Testis (tissue), 3 donors: ENCODE data around the gene STAMBPL1. TPM values are rescaled to one million over a fixed set of nuclear protein-coding genes. Genes with fewer than 3 reads are reported as not detected.

Source experiments
- DNase-seq: peaks from one replicate; pipeline ENCODE4 v3.0.0-alpha.2; 2019
- H3K27ac ChIP-seq, 2 donors: fragments of 200-600 bp; sonication (generic); one replicate each; pipeline ENCODE4 v1.5.1; 2019
- H3K27me3 ChIP-seq: fragments of 200-600 bp; sonication (generic); one replicate; pipeline ENCODE4 v1.5.1; 2019
- H3K36me3 ChIP-seq: fragments of 200-600 bp; sonication (generic); one replicate; pipeline ENCODE4 v1.5.1; 2017; ENCODE audit warnings: low read depth; ENCODE audit errors: missing control alignments
- H3K4me1 ChIP-seq: fragments of 200-600 bp; sonication (generic); one replicate; pipeline ENCODE4 v1.5.1; 2019
- H3K4me3 ChIP-seq, 2 donors: fragments of 200-600 bp; sonication (generic); one replicate each; pipeline ENCODE4 v1.5.1; 2017 to 2019
- H3K9me3 ChIP-seq: fragments of 200-600 bp; sonication (generic); one replicate; pipeline ENCODE4 v1.5.1; 2017
- POLR2A ChIP-seq: fragments of 450-650 bp; IDR thresholded peaks from one replicate; pipeline ENCODE4 v1.6.1; 2017; ENCODE audit warnings: antibody characterized with exemption, mild to moderate bottlenecking, moderate library complexity
- WGBS, 2 donors: methylation state at CpG; one replicate each; pipeline ENCODE4 v1.1.5; 2018; 5-methylcytosine and 5-hydroxymethylcytosine counted together
- intact Hi-C: fragments of 100-400 bp; cut with DNase I; formaldehyde crosslinking; loops from one replicate; pipeline ENCODE4 v1.15.1; 2023; ENCODE audit warnings: low total_unique reads
- polyA plus RNA-seq: library from polyadenylated mRNA; stranded (reverse); fragments of 350-450 nt; fragmentation: Illumina TruSeq; extraction: RNeasy Lipid Tissue Mini Kit (QIAGEN cat#74804); gene quantifications from one replicate; pipeline ENCODE4 v1.2.3, GENCODE V29; 2014; ENCODE audit warnings: low read depth, low replicate concordance; ENCODE audit not compliant: insufficient read depth
- total RNA-seq, 2 donors: library from RNA; depleted of rRNA; stranded (reverse); fragments of >200 nt; gene quantifications; one replicate each; pipeline ENCODE4 v1.2.3, GENCODE V29; 2016
- TF ChIP-seq, protein P1 (sequence below), 3 experiments: fragments of 450-650 bp in 2 of 3; fragments of 200-600 bp in 1 of 3; sonication (generic) in 1 of 3; IDR thresholded peaks; one replicate each; pipeline ENCODE4 v1.5.1; 2016 to 2019; ENCODE audit warnings: antibody characterized with exemption in 3 of 3, mild to moderate bottlenecking in 2 of 3, moderate library complexity in 1 of 3

Gene STAMBPL1
- total and polyA plus RNA-seq, 3 donors from 2014 or later: 20.0 to 37.5 (median 32.3) TPM

DNA sequence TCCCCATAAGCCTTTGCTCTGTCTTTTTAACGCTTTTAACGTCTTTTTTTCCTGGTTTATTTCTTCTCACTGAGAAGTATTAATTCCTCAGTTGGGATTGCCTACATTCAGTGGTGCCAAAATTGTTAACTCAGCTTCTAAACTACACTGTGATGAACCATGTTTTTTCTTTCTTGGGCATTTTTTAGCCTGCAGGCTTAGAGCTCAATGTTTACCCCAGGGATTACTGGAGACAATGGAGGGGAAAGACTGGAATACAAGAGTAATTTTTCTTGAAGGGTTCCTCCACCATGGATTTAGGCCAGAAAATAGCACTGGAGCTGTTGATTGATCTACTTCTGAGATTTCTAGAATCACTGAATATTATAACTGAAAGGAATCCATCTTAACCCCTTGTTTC lies 19.8 kb downstream of the STAMBPL1 start:
- no peak for DNase-seq
- intact Hi-C loops: no loop called here
- H3K4me1 ChIP-seq: peaks cover 4% of the 10 kb centered on the region
- no peaks in the 10 kb centered on the region for H3K27me3 ChIP-seq
- no peaks in the 10 kb centered on the region for H3K9me3 ChIP-seq
- 76 to 82% methylated on average over 2 of the region's 2 CpGs for WGBS, 2 donors
- TF ChIP-seq, protein P1, sequence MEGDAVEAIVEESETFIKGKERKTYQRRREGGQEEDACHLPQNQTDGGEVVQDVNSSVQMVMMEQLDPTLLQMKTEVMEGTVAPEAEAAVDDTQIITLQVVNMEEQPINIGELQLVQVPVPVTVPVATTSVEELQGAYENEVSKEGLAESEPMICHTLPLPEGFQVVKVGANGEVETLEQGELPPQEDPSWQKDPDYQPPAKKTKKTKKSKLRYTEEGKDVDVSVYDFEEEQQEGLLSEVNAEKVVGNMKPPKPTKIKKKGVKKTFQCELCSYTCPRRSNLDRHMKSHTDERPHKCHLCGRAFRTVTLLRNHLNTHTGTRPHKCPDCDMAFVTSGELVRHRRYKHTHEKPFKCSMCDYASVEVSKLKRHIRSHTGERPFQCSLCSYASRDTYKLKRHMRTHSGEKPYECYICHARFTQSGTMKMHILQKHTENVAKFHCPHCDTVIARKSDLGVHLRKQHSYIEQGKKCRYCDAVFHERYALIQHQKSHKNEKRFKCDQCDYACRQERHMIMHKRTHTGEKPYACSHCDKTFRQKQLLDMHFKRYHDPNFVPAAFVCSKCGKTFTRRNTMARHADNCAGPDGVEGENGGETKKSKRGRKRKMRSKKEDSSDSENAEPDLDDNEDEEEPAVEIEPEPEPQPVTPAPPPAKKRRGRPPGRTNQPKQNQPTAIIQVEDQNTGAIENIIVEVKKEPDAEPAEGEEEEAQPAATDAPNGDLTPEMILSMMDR (IDR thresholded peaks at IDR 0.05): no peak
- no peak for TF ChIP-seq POLR2A
- no peaks in the 10 kb centered on the region for H3K36me3 ChIP-seq
- no peak overlapping the region for H3K4me3 ChIP-seq
- H3K27ac ChIP-seq: no peak overlapping the region

DNA sequence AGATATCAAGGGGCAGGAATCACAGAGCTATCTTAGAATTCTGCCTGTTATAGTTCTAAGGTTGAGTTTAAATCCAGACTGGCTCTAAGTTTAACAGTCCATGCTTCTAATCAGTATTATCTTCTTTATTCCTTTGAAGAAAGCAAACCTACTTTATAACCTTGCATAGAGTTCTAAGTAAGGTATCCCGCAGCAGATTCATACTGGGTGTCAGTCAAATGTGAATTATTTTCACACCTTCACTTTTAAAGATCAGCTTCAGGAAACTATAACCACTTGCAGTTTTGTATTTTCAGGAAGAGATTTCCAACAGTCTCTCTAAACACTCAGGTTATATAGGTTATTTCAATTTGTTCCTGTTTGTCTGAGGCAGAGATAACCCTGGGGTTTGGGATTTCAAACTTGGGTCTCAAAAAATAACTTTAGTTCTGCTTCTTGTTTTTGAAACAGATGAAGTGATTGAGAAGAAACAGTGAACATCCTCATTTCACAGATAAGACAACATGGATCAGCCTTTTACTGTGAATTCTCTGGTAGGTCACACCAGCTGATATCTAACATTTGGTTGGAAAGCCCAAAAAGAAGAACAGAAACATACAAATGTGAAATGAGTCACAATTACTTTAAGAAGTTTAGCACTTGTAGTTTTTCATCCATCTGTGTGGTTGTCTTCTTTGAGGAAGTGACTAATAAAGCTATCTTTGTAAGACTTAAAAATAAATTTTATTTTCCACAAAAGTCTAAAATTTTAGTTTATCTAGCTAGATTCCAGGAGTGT lies 21.4 kb downstream of the STAMBPL1 start:
- H3K36me3 ChIP-seq: no peaks in the 10 kb centered on the region
- H3K27me3 ChIP-seq: no peaks in the 10 kb centered on the region
- TF ChIP-seq, protein P1 (IDR thresholded peaks at IDR 0.05): no peak
- no peak for TF ChIP-seq POLR2A
- WGBS, 2 donors: 89 to 90% methylated on average over 1 of the region's 1 CpG
- DNase-seq: no peak
- peaks cover 4% of the 10 kb centered on the region for H3K4me1 ChIP-seq
- no peak overlapping the region for H3K4me3 ChIP-seq
- no peaks in the 10 kb centered on the region for H3K9me3 ChIP-seq
- H3K27ac ChIP-seq: no peak overlapping the region
- intact Hi-C loops: no loop called here

DNA sequence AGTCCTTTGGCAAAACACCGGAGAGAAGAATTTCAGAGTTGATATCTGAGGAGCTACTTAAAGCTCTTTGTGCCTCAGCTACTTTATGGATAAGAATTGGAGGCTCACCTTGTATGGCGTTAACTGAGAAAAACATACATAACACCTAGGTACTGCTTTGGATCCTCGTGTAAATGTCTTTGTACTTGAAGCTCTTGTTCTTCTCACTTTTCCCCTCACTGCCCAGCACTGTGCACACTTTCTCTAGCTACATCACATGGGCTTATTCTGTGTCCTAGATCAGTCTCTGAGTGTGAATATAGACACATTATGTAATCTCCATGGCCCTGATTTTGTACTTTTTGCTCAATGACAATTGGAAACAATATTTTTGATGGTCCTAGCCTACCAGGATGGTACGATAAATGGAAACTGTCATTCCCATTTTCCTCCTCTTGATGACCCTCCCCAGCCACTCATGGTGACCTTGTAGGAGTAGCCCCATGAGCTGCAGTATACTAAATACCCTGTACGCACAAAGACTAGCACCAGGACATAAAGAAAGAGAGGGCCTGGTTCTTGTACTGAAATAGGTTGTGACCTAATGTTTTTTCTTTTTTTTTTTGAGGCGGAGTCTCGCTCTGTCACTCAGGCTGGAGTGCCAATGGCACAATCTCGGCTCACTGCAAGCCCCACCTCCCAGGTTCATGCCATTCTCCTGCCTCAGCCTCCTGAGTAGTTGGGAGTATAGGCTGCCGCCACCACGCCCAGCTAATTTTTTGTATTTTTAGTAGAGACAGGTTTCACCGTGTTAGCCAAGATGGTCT lies 22.1 kb downstream of the STAMBPL1 start:
- H3K27me3 ChIP-seq: no peaks in the 10 kb centered on the region

DNA sequence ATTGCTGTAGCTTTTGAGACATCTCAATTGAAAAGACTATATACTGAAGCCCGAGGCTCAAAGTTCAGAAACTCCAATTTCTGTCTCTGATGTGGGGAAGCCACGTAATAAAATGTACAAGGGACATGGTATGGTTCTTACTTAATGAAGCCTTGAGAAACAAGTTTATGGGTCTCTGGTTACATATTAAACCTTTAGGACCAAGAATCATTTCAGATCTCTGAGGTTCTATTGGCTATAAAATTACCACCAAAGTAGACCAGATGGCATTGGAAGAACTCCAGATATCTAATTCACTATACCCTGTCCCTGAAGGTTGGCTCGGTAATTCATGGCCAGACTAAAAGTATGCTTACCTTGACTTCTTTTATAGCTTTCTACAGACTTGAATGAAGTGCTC lies 23.7 kb downstream of the STAMBPL1 start:
- no peaks in the 10 kb centered on the region for H3K4me1 ChIP-seq
- DNase-seq: no peak

More for the DNA sequence above, 22.1 kb downstream of the STAMBPL1 start:
- H3K4me1 ChIP-seq: no peaks in the 10 kb centered on the region
- H3K4me3 ChIP-seq: no peak overlapping the region
- TF ChIP-seq, protein P1 (IDR thresholded peaks at IDR 0.05): no peak
- no peak for TF ChIP-seq POLR2A
- WGBS, 2 donors: 92 to 93% methylated on average over 11 of the region's 11 CpGs
- H3K36me3 ChIP-seq: no peaks in the 10 kb centered on the region
- intact Hi-C loops: no loop called here
- no peak overlapping the region for H3K27ac ChIP-seq
- H3K9me3 ChIP-seq: no peaks in the 10 kb centered on the region
- no peak for DNase-seq

More for the DNA sequence above, 23.7 kb downstream of the STAMBPL1 start:
- Histone ChIP-seq H3K4me3 (no peak overlapping the region), H3K27ac (no peak overlapping the region), H3K36me3 (no peaks in the 10 kb centered on the region), H3K9me3 (no peaks in the 10 kb centered on the region), H3K27me3 (no peaks in the 10 kb centered on the region)
- WGBS, 2 donors: 85 to 92% methylated on average over 3 of the region's 3 CpGs
- intact Hi-C loops: no loop called here
- TF ChIP-seq, protein P1 (IDR thresholded peaks at IDR 0.05): no peak
- TF ChIP-seq POLR2A: no peak
